ENCODE data around the gene AKAP13. TPM values are rescaled to one million over a fixed set of nuclear protein-coding genes. Genes with fewer than 3 reads are reported as not detected.

Gene AKAP13
- total RNA-seq, 1 experiment from 2014 or later: 54.5 TPM

GRCh38 chr15:85515212-85515611 lies 134.8 kb downstream of the AKAP13 start:
- TF ChIP-seq CTCF (conservative IDR thresholded peaks at IDR 0.05; ENCODE audit: low read depth, low read length) (no peak), EZH2 (IDR thresholded peaks at IDR 0.05; ENCODE audit: borderline replicate concordance, low read depth, low read length, poor library complexity, severe bottlenecking) (no peak)
- DNase-seq (ENCODE audit: low spot score): no peak
- intact Hi-C loops (cut with micrococcal nuclease; ENCODE audit: unreplicated experiment): no loop called here
- H3K27ac ChIP-seq (ENCODE audit: low read depth, low read length, poor library complexity, severe bottlenecking): no peak overlapping the region
- ChIA-PET POLR2A (ENCODE audit: low non-redundant PET) (no interaction called here), CTCF (no interaction called here)
- BruUV-seq (replicated peaks): no TSS peak
- H3K27me3 ChIP-seq (replicated peaks; ENCODE audit: insufficient read depth, low read depth, low read length, poor library complexity): no peaks in the 10 kb centered on the region
- H3K36me3 ChIP-seq (ENCODE audit: insufficient read depth, low read length, poor library complexity, severe bottlenecking): no peaks in the 10 kb centered on the region
- H3K9me3 ChIP-seq (ENCODE audit: low read depth, low read length, poor library complexity, severe bottlenecking): no peaks in the 10 kb centered on the region
- H3K4me1 ChIP-seq (ENCODE audit: insufficient read depth, low read length, poor library complexity, severe bottlenecking): peaks cover 11% of the 10 kb centered on the region
- H3K4me3 ChIP-seq (ENCODE audit: low read depth, low read length, poor library complexity, severe bottlenecking): no peak overlapping the region

GRCh38 chr15:85517086-85517485 lies 136.7 kb downstream of the AKAP13 start:
- BruUV-seq (replicated peaks): no TSS peak
- ChIA-PET CTCF (no interaction called here), POLR2A (ENCODE audit: low non-redundant PET) (no interaction called here)
- intact Hi-C loops (cut with micrococcal nuclease; ENCODE audit: unreplicated experiment): no loop called here
- Histone ChIP-seq H3K4me3 (ENCODE audit: low read depth, low read length, poor library complexity, severe bottlenecking) (no peak overlapping the region), H3K9me3 (ENCODE audit: low read depth, low read length, poor library complexity, severe bottlenecking) (no peaks in the 10 kb centered on the region), H3K4me1 (ENCODE audit: insufficient read depth, low read length, poor library complexity, severe bottlenecking) (peaks cover 11% of the 10 kb centered on the region), H3K27me3 (replicated peaks; ENCODE audit: insufficient read depth, low read depth, low read length, poor library complexity) (no peaks in the 10 kb centered on the region), H3K36me3 (ENCODE audit: insufficient read depth, low read length, poor library complexity, severe bottlenecking) (no peaks in the 10 kb centered on the region), H3K27ac (ENCODE audit: low read depth, low read length, poor library complexity, severe bottlenecking) (no peak overlapping the region)
- no peak for TF ChIP-seq EZH2 (IDR thresholded peaks at IDR 0.05; ENCODE audit: borderline replicate concordance, low read depth, low read length, poor library complexity, severe bottlenecking)
- no peak for TF ChIP-seq CTCF (conservative IDR thresholded peaks at IDR 0.05; ENCODE audit: low read depth, low read length)
- DNase-seq (ENCODE audit: low spot score): no peak

DNA sequence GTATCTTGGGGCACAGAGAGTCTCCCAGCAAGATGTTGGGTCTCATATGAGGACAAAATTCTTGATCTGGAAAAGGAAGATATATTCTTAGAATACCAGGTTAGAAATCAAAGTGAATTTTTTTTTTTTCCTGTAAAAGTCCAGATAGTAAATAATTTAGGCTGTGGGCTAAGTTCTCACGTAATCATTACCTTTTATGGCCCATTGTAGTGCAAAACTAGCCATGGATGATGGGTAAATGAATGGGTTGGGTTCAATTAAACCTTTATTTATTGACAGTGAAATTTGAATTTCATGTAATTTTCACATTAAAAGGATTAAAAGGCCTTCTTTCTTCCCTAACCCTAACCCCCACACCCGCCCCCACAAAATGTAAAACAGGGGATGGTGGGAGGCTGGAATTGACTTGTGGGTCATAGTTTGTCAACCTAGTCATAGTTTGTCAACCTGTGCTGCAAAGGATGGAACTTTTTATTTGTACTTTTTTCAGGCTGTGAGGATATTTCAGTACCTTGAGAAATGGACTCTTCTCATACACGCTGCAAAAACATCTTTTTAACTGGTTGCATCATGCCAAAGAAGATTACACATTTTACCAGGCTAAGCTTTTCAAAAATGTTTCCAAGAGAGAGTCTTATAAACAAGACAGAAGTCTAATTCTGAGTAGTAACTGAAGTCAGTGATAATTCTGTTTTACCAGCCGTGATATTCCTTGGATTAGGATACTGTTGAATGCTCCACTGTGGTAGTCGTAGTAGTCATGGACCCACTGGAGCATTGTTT lies 138.8 kb downstream of the AKAP13 start:
- no TSS peak for BruUV-seq (replicated peaks)
- Histone ChIP-seq H3K27ac (ENCODE audit: low read depth, low read length, poor library complexity, severe bottlenecking) (no peak overlapping the region), H3K4me3 (ENCODE audit: low read depth, low read length, poor library complexity, severe bottlenecking) (no peak overlapping the region), H3K4me1 (ENCODE audit: insufficient read depth, low read length, poor library complexity, severe bottlenecking) (peaks cover 11% of the 10 kb centered on the region), H3K36me3 (ENCODE audit: insufficient read depth, low read length, poor library complexity, severe bottlenecking) (no peaks in the 10 kb centered on the region), H3K27me3 (replicated peaks; ENCODE audit: insufficient read depth, low read depth, low read length, poor library complexity) (no peaks in the 10 kb centered on the region), H3K9me3 (ENCODE audit: low read depth, low read length, poor library complexity, severe bottlenecking) (no peaks in the 10 kb centered on the region)
- intact Hi-C loops (cut with micrococcal nuclease; ENCODE audit: unreplicated experiment): no loop called here
- no peak for DNase-seq (ENCODE audit: low spot score)
- CTCF ChIA-PET: no interaction called here
- POLR2A ChIA-PET (ENCODE audit: low non-redundant PET): no interaction called here
- no peak for TF ChIP-seq CTCF (conservative IDR thresholded peaks at IDR 0.05; ENCODE audit: low read depth, low read length)
- TF ChIP-seq EZH2 (IDR thresholded peaks at IDR 0.05; ENCODE audit: borderline replicate concordance, low read depth, low read length, poor library complexity, severe bottlenecking): no peak

All from A673 (cell line).